NCI-H2227 (cell line): Measurements from ENCODE around the gene MAN2C1.
A peak's percentile ranks its signal among the peaks of the same experiment; 100 is the strongest.
"Not testable (repeated sequence)": the region's sequence is repeated elsewhere in the genome, so short reads cannot be mapped to it uniquely, and the experiment has no call there.

Experiments used
- DNase-seq: peaks from one replicate; lab custom pipeline; 2025; ENCODE audit not compliant: unreplicated experiment; lab: John Stamatoyannopoulos, UW

MAN2C1 gene

GRCh38 chr15:75367913-75368688, at the start of gene MAN2C1:
MAN2C1 (minus strand) TSS chr15:75368607; CDS start chr15:75368583, 24 bp downstream.
- peak; percentile 95 for DNase-seq

GRCh38 chr15:75416584-75416983, 48.2 kb upstream of the MAN2C1 start:
- DNase-seq = no peak

- no peak for DNase-seq
These were observed 41.8 kb upstream of the MAN2C1 start for GRCh38 chr15:75410196-75410595.

GRCh38 chr15:75407083-75407482, 38.7 kb upstream of the MAN2C1 start:
- no peak for DNase-seq

- no peak for DNase-seq
These were observed 35.5 kb upstream of the MAN2C1 start for GRCh38 chr15:75403892-75404291.

- no peak for DNase-seq
These were observed 29.1 kb upstream of the MAN2C1 start for GRCh38 chr15:75397494-75397893.

- no peak for DNase-seq
These were observed 21.5 kb upstream of the MAN2C1 start for GRCh38 chr15:75389791-75390382.

GRCh38 chr15:75383986-75384385, 15.6 kb upstream of the MAN2C1 start:
- not testable (repeated sequence) for DNase-seq

- DNase-seq = no peak
These were observed 12.4 kb upstream of the MAN2C1 start for GRCh38 chr15:75380773-75381172.

- no peak for DNase-seq
These were observed 3.7 kb upstream of the MAN2C1 start for GRCh38 chr15:75371901-75372688.

- no peak for DNase-seq
These were observed 3.1 kb upstream of the MAN2C1 start for GRCh38 chr15:75371486-75371885.

GRCh38 chr15:75369897-75370581, 1.6 kb upstream of the MAN2C1 start:
- no peak for DNase-seq

- DNase-seq = no peak
These were observed 357 bp upstream of the MAN2C1 start for GRCh38 chr15:75368689-75369239.

GRCh38 chr15:75367406-75367912, 948 bp downstream of the MAN2C1 start:
- no peak for DNase-seq

GRCh38 chr15:75367006-75367405, 1.4 kb downstream of the MAN2C1 start:
- DNase-seq = no peak

- no peak for DNase-seq
These were observed 2.2 kb downstream of the MAN2C1 start for GRCh38 chr15:75366163-75366562.

- no peak for DNase-seq
These were observed 3.5 kb downstream of the MAN2C1 start for GRCh38 chr15:75364881-75365280.

GRCh38 chr15:75363786-75364185, 4.6 kb downstream of the MAN2C1 start:
- no peak for DNase-seq

- no peak for DNase-seq
These were observed 5.7 kb downstream of the MAN2C1 start for GRCh38 chr15:75362642-75363249.

GRCh38 chr15:75361989-75362641, 6.3 kb downstream of the MAN2C1 start:
- DNase-seq = no peak
